Upper lobe of left lung (tissue), 6 donors: ENCODE measurements around the gene C1orf141. TPM values are rescaled to one million over a fixed set of nuclear protein-coding genes. Genes with fewer than 3 reads are reported as not detected.

Experiments used
- ATAC-seq, 2 donors: fragments of 200-7000 bp; cut with Tn5 transposase; one replicate each; pipeline ENCODE4 v1.9.1; 2022; ENCODE audit warnings: mild to moderate bottlenecking in 2 of 2, moderate library complexity in 2 of 2; ENCODE audit not compliant: low FRiP score in 2 of 2
- DNase-seq, 2 donors: peaks; one replicate each; pipeline ENCODE4 v3.0.0-alpha.2; 2019 to 2020
- H3K27ac ChIP-seq, 4 donors: fragments of 200-600 bp; sonication (generic); one replicate each; pipeline ENCODE4 v1.5.1; 2016 to 2019
- H3K27me3 ChIP-seq, 4 donors: fragments of 200-600 bp; sonication (generic); one replicate each; pipeline ENCODE4 v1.5.1; 2017 to 2019
- H3K36me3 ChIP-seq, 4 donors: fragments of 200-600 bp; sonication (generic); one replicate each; pipeline ENCODE4 v1.5.1; 2016 to 2019
- H3K4me1 ChIP-seq, 4 donors: fragments of 200-600 bp; sonication (generic); one replicate each; pipeline ENCODE4 v1.5.1; 2018 to 2019
- H3K4me3 ChIP-seq, 4 donors: fragments of 200-600 bp; sonication (generic); one replicate each; pipeline ENCODE4 v1.5.1; 2017 to 2019; ENCODE audit warnings: mild to moderate bottlenecking in 2 of 4, moderate library complexity in 1 of 4
- H3K9me3 ChIP-seq, 4 donors: fragments of 200-600 bp; sonication (generic); one replicate each; pipeline ENCODE4 v1.5.1; 2018 to 2019
- EP300 ChIP-seq, 4 donors: sonication (generic); formaldehyde crosslinking; IDR thresholded peaks; one replicate each; pipeline ENCODE4 v1.5.1; 2017; ENCODE audit warnings: antibody characterized with exemption in 4 of 4, control low read depth in 2 of 4
- POLR2A ChIP-seq, 4 donors: fragments of 450-650 bp; IDR thresholded peaks; one replicate each; pipeline ENCODE4 v1.5.1; 2016 to 2017; ENCODE audit warnings: antibody characterized with exemption in 4 of 4, mild to moderate bottlenecking in 2 of 4
- POLR2AphosphoS5 ChIP-seq, 2 donors: sonication (generic); formaldehyde crosslinking; IDR thresholded peaks; one replicate each; pipeline ENCODE4 v1.5.1; 2017; ENCODE audit warnings: antibody characterized with exemption in 2 of 2
- WGBS, 2 donors: methylation state at CpG; one replicate each; pipeline ENCODE4 v1.1.5; 2017 to 2018; 5-methylcytosine and 5-hydroxymethylcytosine counted together
- small RNA-seq, 4 donors: library from RNA; depleted of rRNA; stranded (forward); fragments of <200 nt; gene quantifications; one replicate each; pipeline ENCODE3, GENCODE V24; 2016
- total RNA-seq, 6 donors: library from RNA; depleted of rRNA in 4 of 6; stranded (reverse); fragments of >200 nt in 4 of 6; gene quantifications; one replicate each; pipeline versions ENCODE4 v1.1.0 to v1.2.1, GENCODE V29; 2016 to 2021
- TF ChIP-seq, protein P1 (sequence below), 6 experiments: fragments of 450-650 bp in 4 of 6; fragments of 200-600 bp in 2 of 6; sonication (generic) in 2 of 6; IDR thresholded peaks; one replicate each; pipeline ENCODE4 v1.5.1; 2016 to 2019; ENCODE audit warnings: antibody characterized with exemption in 6 of 6
- donor health status: DM: no; HTN: no; CAD: no; lungs with moderate emphysema.
- donor health status: DM: no; HTN: yes; CAD: no; lungs with severe emphysema.

Gene C1orf141
- total RNA-seq, 6 donors from 2014 or later, result 0.61 to 9.2 (median 1.0) TPM; not detected in 1

DNA sequence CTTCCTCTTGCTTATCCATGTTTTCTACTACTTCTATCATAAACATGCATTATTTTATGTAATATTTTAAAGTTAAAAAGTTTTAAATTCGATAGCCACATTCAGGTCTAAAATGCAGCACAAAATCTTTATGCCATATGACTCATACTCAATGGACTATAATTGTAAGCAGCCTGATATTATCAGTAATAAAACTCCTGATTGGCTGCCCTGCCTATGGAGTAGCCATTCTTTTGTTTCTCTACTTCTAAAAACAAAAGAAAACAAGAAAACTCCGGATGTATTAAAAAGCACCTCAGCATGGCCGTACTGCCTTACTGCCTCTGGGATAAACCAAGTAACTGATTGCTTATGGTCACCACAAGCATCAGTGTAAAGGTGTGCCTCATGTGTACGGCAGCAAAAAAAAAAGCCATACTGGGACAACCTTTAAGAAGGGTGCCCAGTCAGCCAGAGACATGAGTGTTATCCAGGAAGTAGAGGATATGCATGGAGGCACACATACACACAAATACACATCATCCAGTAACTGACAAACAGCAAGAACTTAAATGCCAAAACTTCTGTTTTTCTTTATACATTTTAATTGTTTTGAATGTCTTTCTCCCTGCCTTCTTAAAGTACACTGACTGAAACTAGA is 90.0 kb downstream of the C1orf141 start:
- ATAC-seq (no peak), DNase-seq (no peak)
- no peaks in the 10 kb centered on the region for H3K27me3 ChIP-seq

DNA sequence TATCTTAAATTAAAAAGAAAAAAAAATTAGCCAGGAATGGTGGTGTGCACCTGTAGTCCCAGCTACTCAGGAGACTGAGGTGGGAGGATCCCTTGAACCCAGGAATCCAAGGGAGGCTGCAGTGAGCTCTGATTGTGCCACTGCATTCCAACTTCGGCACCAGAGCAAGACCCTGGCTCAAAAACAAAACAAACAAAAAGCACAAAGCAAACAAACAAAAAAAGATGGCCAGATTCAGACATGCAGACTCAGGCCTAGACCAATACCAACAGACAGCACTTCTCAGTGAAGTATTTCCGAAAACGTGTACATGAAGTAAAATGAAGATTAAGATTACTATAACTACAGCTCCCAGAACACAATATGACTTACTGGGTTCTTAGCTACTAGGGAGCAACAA is 91.4 kb downstream of the C1orf141 start:
- no peak overlapping the region for H3K4me3 ChIP-seq
- H3K36me3 ChIP-seq, result peaks cover 11 to 86% (median 29%) of the 10 kb centered on the region in 4 donors
- DNase-seq (no peak), ATAC-seq (no peak)
- WGBS, 2 donors, result 84 to 89% methylated on average over 3 of the region's 3 CpGs
- H3K27me3 ChIP-seq, result no peaks in the 10 kb centered on the region
- TF ChIP-seq, protein P1, sequence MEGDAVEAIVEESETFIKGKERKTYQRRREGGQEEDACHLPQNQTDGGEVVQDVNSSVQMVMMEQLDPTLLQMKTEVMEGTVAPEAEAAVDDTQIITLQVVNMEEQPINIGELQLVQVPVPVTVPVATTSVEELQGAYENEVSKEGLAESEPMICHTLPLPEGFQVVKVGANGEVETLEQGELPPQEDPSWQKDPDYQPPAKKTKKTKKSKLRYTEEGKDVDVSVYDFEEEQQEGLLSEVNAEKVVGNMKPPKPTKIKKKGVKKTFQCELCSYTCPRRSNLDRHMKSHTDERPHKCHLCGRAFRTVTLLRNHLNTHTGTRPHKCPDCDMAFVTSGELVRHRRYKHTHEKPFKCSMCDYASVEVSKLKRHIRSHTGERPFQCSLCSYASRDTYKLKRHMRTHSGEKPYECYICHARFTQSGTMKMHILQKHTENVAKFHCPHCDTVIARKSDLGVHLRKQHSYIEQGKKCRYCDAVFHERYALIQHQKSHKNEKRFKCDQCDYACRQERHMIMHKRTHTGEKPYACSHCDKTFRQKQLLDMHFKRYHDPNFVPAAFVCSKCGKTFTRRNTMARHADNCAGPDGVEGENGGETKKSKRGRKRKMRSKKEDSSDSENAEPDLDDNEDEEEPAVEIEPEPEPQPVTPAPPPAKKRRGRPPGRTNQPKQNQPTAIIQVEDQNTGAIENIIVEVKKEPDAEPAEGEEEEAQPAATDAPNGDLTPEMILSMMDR (IDR thresholded peaks at IDR 0.05), result no peak
- TF ChIP-seq POLR2A (IDR thresholded peaks at IDR 0.05) (no peak), EP300 (IDR thresholded peaks at IDR 0.05) (no peak), POLR2AphosphoS5 (IDR thresholded peaks at IDR 0.05) (no peak)
- H3K9me3 ChIP-seq, result no peaks in the 10 kb centered on the region
- no peak overlapping the region for H3K27ac ChIP-seq
- H3K4me1 ChIP-seq, result no peaks in the 10 kb centered on the region

More for the DNA sequence above, 90.0 kb downstream of the C1orf141 start:
- 90 to 91% methylated on average over 4 of the region's 4 CpGs for WGBS, 2 donors
- TF ChIP-seq POLR2AphosphoS5 (IDR thresholded peaks at IDR 0.05) (no peak), EP300 (IDR thresholded peaks at IDR 0.05) (no peak), POLR2A (IDR thresholded peaks at IDR 0.05) (no peak)
- TF ChIP-seq, protein P1 (IDR thresholded peaks at IDR 0.05), result no peak
- Histone ChIP-seq H3K4me3 (no peak overlapping the region), H3K4me1 (no peaks in the 10 kb centered on the region), H3K9me3 (no peaks in the 10 kb centered on the region), H3K36me3 (peaks cover 9 to 87% (median 24%) of the 10 kb centered on the region in 4 donors), H3K27ac (no peak overlapping the region)

Small RNA genes lying within 50 kb of the gene (small RNA-seq; reads per million reads assigned to genes)
- 0 reads per million in 4 donors for gene RF00322

Other genes starting within 250 kb of the C1orf141 start
- gene DNAI4, start 210.1 kb downstream of the C1orf141 start, total RNA-seq, result 10 to 100 TPM in 3 of 6 donors, 1 to 10 TPM in 3; 7.3 to 32.5 (median 10.3) TPM
- gene MIER1, start 210.0 kb downstream of the C1orf141 start, total RNA-seq, result 10 to 100 TPM; 16.9 to 56.4 (median 28.5) TPM
- 1 to 10 TPM; 1.4 to 8.6 (median 5.4) TPM for gene SLC35D1, start 80.8 kb downstream of the C1orf141 start, total RNA-seq
- under 1 TPM in 4 of 6 donors, not detected in 2; 0.29 to 0.79 (median 0.37) TPM for gene IL23R, start 31.5 kb upstream of the C1orf141 start, total RNA-seq
- 1 to 10 TPM in 1 of 6 donors, under 1 TPM in 4, not detected in 1; 0.33 to 1.6 (median 0.74) TPM for gene IL12RB2, start 172.9 kb upstream of the C1orf141 start, total RNA-seq